CD14-positive monocyte (primary cell): ENCODE measurements around the gene SPEM2. TPM values are rescaled to one million over a fixed set of nuclear protein-coding genes. Genes with fewer than 3 reads are reported as not detected.

Experiments used
- DNase-seq, 3 donors: peaks; one replicate each; pipeline ENCODE4 v3.0.0-alpha.2; 2011 to 2022
- H2AFZ ChIP-seq: 2 replicates; pipeline ENCODE4 v1.6.0; 2012; ENCODE audit warnings: mild to moderate bottlenecking, low read depth, low read length, inconsistent platforms; ENCODE audit not compliant: insufficient read depth, poor library complexity, severe bottlenecking
- H3K27ac ChIP-seq, 2 donors: 1 replicate in 1 of 2; 2 replicates in 1 of 2; pipeline ENCODE4 v1.5.1; 2012 to 2013; ENCODE audit warnings: low read length in 2 of 2, control low read depth in 1 of 2, inconsistent platforms in 1 of 2, low read depth in 1 of 2, mild to moderate bottlenecking in 1 of 2
- H3K27me3 ChIP-seq, 2 donors: one replicate each; pipeline versions ENCODE4 v1.6.0 to v1.6.1; 2011 to 2013; ENCODE audit warnings: low read length in 2 of 2; ENCODE audit not compliant: control insufficient read depth in 2 of 2, insufficient read depth in 2 of 2
- H3K36me3 ChIP-seq, 2 donors: replicated peaks in 1 of 2; 1 replicate in 1 of 2; 2 replicates in 1 of 2; pipeline versions ENCODE4 v1.5.1 to v1.6.1; 2012 to 2013; ENCODE audit warnings: low read length in 2 of 2, control low read depth in 1 of 2, inconsistent platforms in 1 of 2, mild to moderate bottlenecking in 1 of 2; ENCODE audit not compliant: insufficient read depth in 2 of 2, control insufficient read depth in 1 of 2
- H3K4me1 ChIP-seq, 2 donors: 1 replicate in 1 of 2; 2 replicates in 1 of 2; pipeline versions ENCODE4 v1.5.1 to v1.6.1; 2012 to 2013; ENCODE audit warnings: low read length in 2 of 2, control low read depth in 1 of 2, inconsistent platforms in 1 of 2, mild to moderate bottlenecking in 1 of 2, moderate library complexity in 1 of 2; ENCODE audit not compliant: insufficient read depth in 2 of 2, control insufficient read depth in 1 of 2
- H3K4me2 ChIP-seq: replicated peaks from 2 replicates; pipeline ENCODE3; 2012; ENCODE audit warnings: low read length, moderate library complexity, mild to moderate bottlenecking; ENCODE audit not compliant: poor library complexity, severe bottlenecking; ENCODE audit errors: extremely low read depth
- H3K4me3 ChIP-seq, 3 experiments: fragments of 200-600 bp in 1 of 3; sonication (generic) in 1 of 3; replicated peaks in 1 of 3; 1 replicate in 2 of 3; 2 replicates in 1 of 3; pipeline ENCODE4 v1.5.1; 2011 to 2013; ENCODE audit warnings: low read length in 3 of 3, mild to moderate bottlenecking in 3 of 3, control low read depth in 2 of 3, low read depth in 2 of 3, inconsistent platforms in 1 of 3, moderate library complexity in 1 of 3
- H3K79me2 ChIP-seq: 2 replicates; pipeline ENCODE4 v1.6.0; 2012; ENCODE audit warnings: mild to moderate bottlenecking, control low read depth, inconsistent platforms, low read length, moderate library complexity; ENCODE audit not compliant: insufficient read depth
- H3K9ac ChIP-seq: 2 replicates; pipeline ENCODE4 v1.6.0; 2017; ENCODE audit warnings: low read length, mild to moderate bottlenecking; ENCODE audit not compliant: insufficient read depth, poor library complexity, severe bottlenecking
- H3K9me3 ChIP-seq, 2 donors: replicated peaks in 1 of 2; 1 replicate in 1 of 2; 2 replicates in 1 of 2; pipeline versions ENCODE4 v1.5.1 to v1.6.1; 2012 to 2013; ENCODE audit warnings: low read length in 2 of 2, control low read depth in 1 of 2; ENCODE audit not compliant: control insufficient read depth in 1 of 2, insufficient read depth in 1 of 2
- H4K20me1 ChIP-seq: 2 replicates; pipeline ENCODE4 v1.6.0; 2012; ENCODE audit warnings: mild to moderate bottlenecking, low read length, control low read depth, moderate library complexity; ENCODE audit not compliant: insufficient read depth
- H3K27ac Mint-ChIP-seq, 7 donors: one replicate each; pipeline ENCODE4 v1.8.0; 2020; ENCODE audit warnings: mild to moderate bottlenecking in 7 of 7, mixed read lengths in 7 of 7, moderate library complexity in 6 of 7, inconsistent platforms in 2 of 7
- H3K27me3 Mint-ChIP-seq, 3 donors: one replicate each; pipeline ENCODE4 v1.8.0; 2021 to 2022; ENCODE audit warnings: low read depth in 3 of 3, mild to moderate bottlenecking in 3 of 3, mixed read lengths in 3 of 3, moderate library complexity in 3 of 3, inconsistent platforms in 1 of 3
- H3K36me3 Mint-ChIP-seq, 2 donors: one replicate each; pipeline ENCODE4 v1.8.0; 2020; ENCODE audit warnings: mixed read lengths in 2 of 2, inconsistent platforms in 1 of 2, mild to moderate bottlenecking in 1 of 2
- H3K4me1 Mint-ChIP-seq: one replicate; pipeline ENCODE4 v1.8.0; 2020; ENCODE audit warnings: mild to moderate bottlenecking, mixed read lengths
- H3K4me3 Mint-ChIP-seq, 2 donors: one replicate each; pipeline ENCODE4 v1.8.0; 2020; ENCODE audit warnings: mild to moderate bottlenecking in 2 of 2, mixed read lengths in 2 of 2, moderate library complexity in 1 of 2
- H3K9me3 Mint-ChIP-seq, 7 donors: one replicate each; pipeline ENCODE4 v1.8.0; 2020 to 2022; ENCODE audit warnings: mixed read lengths in 7 of 7, mild to moderate bottlenecking in 6 of 7, moderate library complexity in 6 of 7, inconsistent platforms in 2 of 7
- CTCF ChIP-seq: fragments of 200-600 bp; IDR thresholded peaks from one replicate; pipeline ENCODE4 v1.8.0; 2022; ENCODE audit warnings: antibody characterized with exemption, mild to moderate bottlenecking
- WGBS: methylation state at CpG from one replicate; pipeline ENCODE4 v1.1.5; 2013; ENCODE audit warnings: missing lambda C conversion rate; ENCODE audit not compliant: insufficient coverage; 5-methylcytosine and 5-hydroxymethylcytosine counted together
- intact Hi-C, 2 donors: fragments of 100-400 bp; cut with micrococcal nuclease; formaldehyde crosslinking; loops; one replicate each; pipeline versions ENCODE4 v1.15.0 to v1.15.1; 2023
- polyA plus RNA-seq, 3 donors: library from polyadenylated mRNA; depleted of rRNA in 1 of 3; unstranded in 2 of 3; stranded (reverse) in 1 of 3; fragments of 300-500 nt in 2 of 3; fragments of >200 nt in 1 of 3; fragmentation: Illumina TruSeq in 2 of 3; gene quantifications; 1 replicate in 2 of 3; 2 replicates in 1 of 3; pipeline ENCODE4 v1.2.3, GENCODE V29; 2012 to 2021

The SPEM2 gene
- polyA plus RNA-seq, 3 donors = not detected

DNA sequence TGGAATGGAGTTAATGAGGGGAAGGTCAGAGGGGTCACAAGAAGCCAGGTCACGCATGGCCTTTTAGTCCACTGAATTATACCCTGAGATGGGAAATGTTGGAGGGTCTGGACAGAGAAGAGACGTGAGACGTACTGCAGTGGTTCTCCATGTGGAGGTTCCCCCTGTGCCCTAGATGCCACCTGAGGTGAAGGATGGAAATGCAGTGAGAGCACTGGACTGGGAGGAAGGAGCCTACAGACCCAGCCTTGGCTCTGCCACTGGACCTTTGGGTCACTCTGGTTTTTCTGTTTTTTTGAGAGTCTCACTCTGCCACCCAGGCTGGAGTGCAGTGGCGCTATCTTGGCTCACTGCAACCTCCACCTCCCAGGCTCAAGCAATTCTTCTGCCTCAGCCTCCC, 29.3 kb upstream of the SPEM2 start:
- peak overlapping the region in 1 of 2 donors; percentile 8 for H3K4me3 Mint-ChIP-seq
- no peaks in the 10 kb centered on the region for H3K27me3 ChIP-seq
- H3K9ac ChIP-seq = no peak overlapping the region
- no peaks in the 10 kb centered on the region for H3K9me3 ChIP-seq
- no peak overlapping the region for H3K27ac ChIP-seq
- H3K4me3 ChIP-seq = no peak overlapping the region
- no peak overlapping the region for H3K4me2 ChIP-seq
- peaks cover 4 to 16% of the 10 kb centered on the region in 2 donors for H3K36me3 ChIP-seq
- TF ChIP-seq CTCF = no peak
- intact Hi-C loops = no loop called here
- H3K27ac Mint-ChIP-seq = peak overlapping the region in 1 of 7 donors; percentile 19
- peaks cover 15 to 19% of the 10 kb centered on the region in 2 donors for H3K4me1 ChIP-seq
- H3K36me3 Mint-ChIP-seq = peaks cover 16 to 17% of the 10 kb centered on the region in 2 donors
- DNase-seq = no peak
- H4K20me1 ChIP-seq = no peaks in the 10 kb centered on the region
- H3K79me2 ChIP-seq = no peaks in the 10 kb centered on the region
- WGBS = 89% methylated on average over 4 of the region's 4 CpGs
- H3K27me3 Mint-ChIP-seq = peaks cover 0 to 6% (median 3%) of the 10 kb centered on the region in 3 donors
- peaks cover 0 to 3% (median 0%) of the 10 kb centered on the region in 7 donors for H3K9me3 Mint-ChIP-seq
- H3K4me1 Mint-ChIP-seq = peaks cover 15% of the 10 kb centered on the region
- no peak overlapping the region for H2AFZ ChIP-seq

DNA sequence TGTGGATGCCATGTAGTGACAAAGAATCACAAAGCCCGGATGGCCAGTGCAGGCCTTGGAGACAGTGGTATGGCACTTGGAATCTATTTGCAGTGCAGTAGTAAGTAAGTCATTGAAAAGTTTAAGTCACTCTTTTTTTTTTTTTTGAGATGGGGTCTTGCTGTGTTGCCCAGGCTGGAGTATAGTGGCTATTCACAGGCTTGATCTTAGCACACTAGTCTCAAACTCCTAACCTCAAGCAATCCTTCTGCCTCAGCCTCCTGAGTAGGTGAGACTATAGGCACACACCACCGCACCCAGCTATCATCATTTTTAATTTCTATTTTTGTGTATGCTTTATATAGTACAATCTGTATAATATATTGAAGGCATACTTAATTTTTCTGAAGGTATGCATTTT, 26.8 kb upstream of the SPEM2 start:
- Histone ChIP-seq H3K4me2 (no peak overlapping the region), H3K27ac (no peak overlapping the region), H3K9me3 (no peaks in the 10 kb centered on the region), H2AFZ (no peak overlapping the region), H3K4me3 (no peak overlapping the region), H3K27me3 (no peaks in the 10 kb centered on the region), H3K79me2 (peaks cover 3% of the 10 kb centered on the region), H3K36me3 (no peaks in the 10 kb centered on the region), H3K9ac (no peak overlapping the region), H3K4me1 (peaks cover 19 to 23% of the 10 kb centered on the region in 2 donors), H4K20me1 (no peaks in the 10 kb centered on the region)
- no peak for DNase-seq
- Mint-ChIP-seq H3K27me3 (peaks cover 0 to 6% (median 0%) of the 10 kb centered on the region in 3 donors), H3K4me3 (no peak overlapping the region), H3K36me3 (peaks cover 0 to 5% of the 10 kb centered on the region in 2 donors), H3K4me1 (peaks cover 18% of the 10 kb centered on the region), H3K27ac (no peak overlapping the region), H3K9me3 (peaks cover 0 to 3% (median 0%) of the 10 kb centered on the region in 7 donors)
- WGBS = no CpG with 5 or more reads among the region's 2 CpGs
- TF ChIP-seq CTCF = no peak
- intact Hi-C loops = no loop called here
